Endodermal cell (in vitro differentiated cells): ENCODE data around the gene ZBP1. TPM values are rescaled to one million over a fixed set of nuclear protein-coding genes. Genes with fewer than 3 reads are reported as not detected.

Source experiments
- DNase-seq: peaks from one replicate; pipeline ENCODE4 v3.0.0-alpha.2; 2017
- H3K27ac ChIP-seq: 2 replicates; pipeline ENCODE4 v1.5.1; 2013; ENCODE audit warnings: mild to moderate bottlenecking, low read depth, low read length, moderate library complexity
- H3K27me3 ChIP-seq: 2 replicates; pipeline ENCODE4 v1.6.1; 2013; ENCODE audit warnings: mild to moderate bottlenecking, low read length, moderate library complexity; ENCODE audit not compliant: insufficient read depth, control insufficient read depth, poor library complexity, severe bottlenecking
- H3K36me3 ChIP-seq: 2 replicates; pipeline ENCODE4 v1.7.0; 2013; ENCODE audit warnings: mild to moderate bottlenecking, low read length, moderate library complexity; ENCODE audit not compliant: control insufficient read depth, insufficient read depth
- H3K4me1 ChIP-seq: one replicate; pipeline ENCODE4 v1.7.0; 2013; ENCODE audit warnings: low read length; ENCODE audit not compliant: control insufficient read depth, insufficient read depth
- H3K4me3 ChIP-seq: 2 replicates; pipeline ENCODE4 v1.5.1; 2013; ENCODE audit warnings: mild to moderate bottlenecking, low read length, moderate library complexity
- H3K9ac ChIP-seq: 2 replicates; pipeline ENCODE4 v1.6.1; 2013; ENCODE audit warnings: mild to moderate bottlenecking, low read length, moderate library complexity; ENCODE audit not compliant: poor library complexity, severe bottlenecking; ENCODE audit errors: extremely low read depth
- H3K9me3 ChIP-seq: 2 replicates; pipeline ENCODE4 v1.6.1; 2013; ENCODE audit warnings: mild to moderate bottlenecking, low read length, moderate library complexity; ENCODE audit not compliant: control insufficient read depth
- H3K27ac Mint-ChIP-seq: 2 replicates; pipeline ENCODE4 v1.8.0; 2020; ENCODE audit warnings: mixed read lengths
- H3K27me3 Mint-ChIP-seq: 2 replicates; pipeline ENCODE4 v1.8.0; 2021; ENCODE audit warnings: mild to moderate bottlenecking, mixed read lengths; ENCODE audit not compliant: insufficient read depth
- H3K36me3 Mint-ChIP-seq: 2 replicates; pipeline ENCODE4 v1.8.0; 2020; ENCODE audit warnings: low read depth, mixed read lengths
- H3K4me1 Mint-ChIP-seq: 2 replicates; pipeline ENCODE4 v1.8.0; 2020; ENCODE audit warnings: mixed read lengths
- H3K4me3 Mint-ChIP-seq: 2 replicates; pipeline ENCODE4 v1.8.0; 2020; ENCODE audit warnings: mild to moderate bottlenecking, moderate library complexity, mixed read lengths
- H3K9me3 Mint-ChIP-seq: 2 replicates; pipeline ENCODE4 v1.8.0; 2020; ENCODE audit warnings: mild to moderate bottlenecking, mixed read lengths
- WGBS, 2 experiments: methylation state at CpG; one replicate each; pipeline versions ENCODE4 v1.1.5 to v1.1.7; 2013; ENCODE audit warnings: missing lambda C conversion rate in 2 of 2, mixed read lengths in 1 of 2; ENCODE audit not compliant: insufficient coverage in 1 of 2, insufficient read length in 1 of 2; 5-methylcytosine and 5-hydroxymethylcytosine counted together
- total RNA-seq, 2 donors: library from RNA; stranded (reverse); fragmentation: NEBNext Ultra II Directional in 1 of 2; extraction: Animal tissue kit (Norgen Biotek cat#: 25700) in 1 of 2; gene quantifications; 2 replicates in 1 of 2; 3 replicates in 1 of 2; pipeline ENCODE4 v1.2.1, GENCODE V29; 2021
- TF ChIP-seq, protein P1 (sequence below): fragments of 200-600 bp; sonication (generic); conservative IDR thresholded peaks from 2 replicates; pipeline ENCODE4 v1.5.0; 2021; ENCODE audit warnings: antibody characterized with exemption, mild to moderate bottlenecking

Gene ZBP1
- total RNA-seq, 2 donors from 2014 or later, result not detected

GRCh38 chr20:57587989-57588377 is 32.2 kb downstream of the ZBP1 start:
- H3K27ac ChIP-seq, result no peak overlapping the region
- H3K9me3 ChIP-seq, result no peaks in the 10 kb centered on the region
- Mint-ChIP-seq H3K36me3 (no peaks in the 10 kb centered on the region), H3K4me3 (no peak overlapping the region), H3K9me3 (peaks cover 9% of the 10 kb centered on the region), H3K4me1 (peaks cover under 1% of the 10 kb centered on the region), H3K27me3 (peaks cover 3% of the 10 kb centered on the region), H3K27ac (no peak overlapping the region)
- H3K27me3 ChIP-seq, result no peaks in the 10 kb centered on the region
- no peak overlapping the region for H3K9ac ChIP-seq
- no peak for DNase-seq
- no peaks in the 10 kb centered on the region for H3K36me3 ChIP-seq
- H3K4me1 ChIP-seq, result no peaks in the 10 kb centered on the region
- H3K4me3 ChIP-seq, result no peak overlapping the region
- TF ChIP-seq, protein P1, sequence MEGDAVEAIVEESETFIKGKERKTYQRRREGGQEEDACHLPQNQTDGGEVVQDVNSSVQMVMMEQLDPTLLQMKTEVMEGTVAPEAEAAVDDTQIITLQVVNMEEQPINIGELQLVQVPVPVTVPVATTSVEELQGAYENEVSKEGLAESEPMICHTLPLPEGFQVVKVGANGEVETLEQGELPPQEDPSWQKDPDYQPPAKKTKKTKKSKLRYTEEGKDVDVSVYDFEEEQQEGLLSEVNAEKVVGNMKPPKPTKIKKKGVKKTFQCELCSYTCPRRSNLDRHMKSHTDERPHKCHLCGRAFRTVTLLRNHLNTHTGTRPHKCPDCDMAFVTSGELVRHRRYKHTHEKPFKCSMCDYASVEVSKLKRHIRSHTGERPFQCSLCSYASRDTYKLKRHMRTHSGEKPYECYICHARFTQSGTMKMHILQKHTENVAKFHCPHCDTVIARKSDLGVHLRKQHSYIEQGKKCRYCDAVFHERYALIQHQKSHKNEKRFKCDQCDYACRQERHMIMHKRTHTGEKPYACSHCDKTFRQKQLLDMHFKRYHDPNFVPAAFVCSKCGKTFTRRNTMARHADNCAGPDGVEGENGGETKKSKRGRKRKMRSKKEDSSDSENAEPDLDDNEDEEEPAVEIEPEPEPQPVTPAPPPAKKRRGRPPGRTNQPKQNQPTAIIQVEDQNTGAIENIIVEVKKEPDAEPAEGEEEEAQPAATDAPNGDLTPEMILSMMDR, result no peak
- 92 to 94% methylated on average over 7 of the region's 7 CpGs for WGBS, 2 experiments

- H3K9me3 Mint-ChIP-seq, result peaks cover 9% of the 10 kb centered on the region
- WGBS, 2 experiments, result 86 to 92% methylated on average over 3 to 4 of the region's 4 CpGs
- no peak overlapping the region for H3K27ac ChIP-seq
- H3K9ac ChIP-seq, result no peak overlapping the region
- no peak for DNase-seq
- no peak overlapping the region for H3K4me3 Mint-ChIP-seq
- no peaks in the 10 kb centered on the region for H3K4me1 ChIP-seq
- no peaks in the 10 kb centered on the region for H3K27me3 ChIP-seq
- H3K27me3 Mint-ChIP-seq, result peaks cover 3% of the 10 kb centered on the region
- H3K4me3 ChIP-seq, result no peak overlapping the region
- no peaks in the 10 kb centered on the region for H3K36me3 Mint-ChIP-seq
- no peaks in the 10 kb centered on the region for H3K36me3 ChIP-seq
- H3K4me1 Mint-ChIP-seq, result peaks cover 3% of the 10 kb centered on the region
- no peak overlapping the region for H3K27ac Mint-ChIP-seq
- TF ChIP-seq, protein P1, result no peak
- no peaks in the 10 kb centered on the region for H3K9me3 ChIP-seq
These were observed 32.8 kb downstream of the ZBP1 start for GRCh38 chr20:57587278-57587988.

GRCh38 chr20:57586943-57587277 is 33.3 kb downstream of the ZBP1 start:
- no peak overlapping the region for H3K4me3 Mint-ChIP-seq
- H3K27me3 Mint-ChIP-seq, result peaks cover 3% of the 10 kb centered on the region
- no peak overlapping the region for H3K4me3 ChIP-seq
- TF ChIP-seq, protein P1, result no peak
- H3K36me3 Mint-ChIP-seq, result no peaks in the 10 kb centered on the region
- 81 to 88% methylated on average over 7 to 10 of the region's 10 CpGs for WGBS, 2 experiments
- no peak overlapping the region for H3K27ac Mint-ChIP-seq
- H3K9me3 Mint-ChIP-seq, result peaks cover 9% of the 10 kb centered on the region
- H3K4me1 ChIP-seq, result no peaks in the 10 kb centered on the region
- no peaks in the 10 kb centered on the region for H3K27me3 ChIP-seq
- no peak overlapping the region for H3K9ac ChIP-seq
- no peak for DNase-seq
- H3K36me3 ChIP-seq, result no peaks in the 10 kb centered on the region
- no peaks in the 10 kb centered on the region for H3K9me3 ChIP-seq
- H3K4me1 Mint-ChIP-seq, result peaks cover 3% of the 10 kb centered on the region
- no peak overlapping the region for H3K27ac ChIP-seq
